K562 (cell line): ENCODE data around the gene SLC29A2. TPM values are rescaled to one million over a fixed set of nuclear protein-coding genes. Genes with fewer than 3 reads are reported as not detected.

Source experiments
- ATAC-seq: fragments of 200-7000 bp; cut with Tn5 transposase; 3 replicates; pipeline ENCODE4 v1.9.1; 2020; ENCODE audit warnings: moderate library complexity
- BruUV-seq: library from RNA; stranded (reverse); fragments of 400-500 nt; replicated peaks from 2 replicates; lab custom pipeline; 2021; lab: Mats Ljungman, UMichigan
- CTCF ChIA-PET: fragments of 300-600 bp; formaldehyde crosslinking; extraction: SDS; loops from one replicate; lab custom pipeline; 2021; ENCODE audit warnings: low intra/inter-chr PET ratio; lab: Yijun Ruan, JAX
- POLR2A ChIA-PET: fragments of 300-600, 350-650 bp; sonication (Branson Sonifier 250); formaldehyde crosslinking; extraction: SDS; loops from one replicate; lab custom pipeline; 2021; ENCODE audit warnings: antibody characterized with exemption, inconsistent platforms; lab: Yijun Ruan, JAX
- DNase-seq, 4 experiments: peaks; one replicate each; pipeline versions ENCODE4 v3.0.0 to v3.0.0-alpha.2; 2011 to 2018; ENCODE audit warnings: low spot score in 3 of 4, mixed read lengths in 3 of 4; ENCODE audit errors: extremely low read depth in 1 of 4
- FAIRE-seq: peaks from 2 replicates; lab custom pipeline; 2011; peaks lifted over from hg19 to GRCh38; lab: Jason Lieb, UNC
- H2AFZ ChIP-seq: 2 replicates; pipeline ENCODE4 v1.6.0; 2011; ENCODE audit warnings: low read depth, low read length, control low read depth, inconsistent platforms
- H3K27ac ChIP-seq: fragments of 200-600 bp; 3 replicates; pipeline ENCODE4 v1.8.0; 2011; ENCODE audit warnings: low read depth, mild to moderate bottlenecking, control low read depth, inconsistent platforms, low read length, moderate library complexity, mixed read lengths; ENCODE audit errors: extremely low read depth
- H3K27me3 ChIP-seq, 2 experiments: fragments of 300-600 bp in 1 of 2; 2 replicates in 1 of 2; 3 replicates in 1 of 2; pipeline versions ENCODE4 v1.6.0 to v1.8.0; 2011; ENCODE audit warnings: inconsistent platforms in 2 of 2, low read length in 2 of 2, mild to moderate bottlenecking in 1 of 2, mixed read lengths in 1 of 2, moderate library complexity in 1 of 2; ENCODE audit not compliant: control insufficient read depth in 2 of 2, insufficient read depth in 2 of 2
- H3K36me3 ChIP-seq: fragments of 300-600 bp; 3 replicates; pipeline ENCODE4 v1.8.0; 2011; ENCODE audit warnings: mild to moderate bottlenecking, low read length, inconsistent platforms; ENCODE audit not compliant: control insufficient read depth, insufficient read depth
- H3K4me1 ChIP-seq, 2 experiments: fragments of 200-600 bp in 1 of 2; replicated peaks in 1 of 2; 2 replicates in 1 of 2; 3 replicates in 1 of 2; pipeline versions ENCODE4 v1.5.1 to v1.8.0; 2011; ENCODE audit warnings: inconsistent platforms in 2 of 2, low read length in 2 of 2, mild to moderate bottlenecking in 1 of 2, mixed read lengths in 1 of 2, moderate library complexity in 1 of 2; ENCODE audit not compliant: control insufficient read depth in 2 of 2, insufficient read depth in 2 of 2
- H3K4me2 ChIP-seq: 2 replicates; pipeline ENCODE4 v1.6.1; 2011; ENCODE audit warnings: low read length, control low read depth, inconsistent platforms, mixed read lengths; ENCODE audit not compliant: insufficient read depth
- H3K4me3 ChIP-seq: fragments of 200-600 bp; sonication (generic), shearing (Covaris generic); 2 replicates; pipeline ENCODE4 v1.5.1; 2016; ENCODE audit warnings: control low read depth, inconsistent platforms
- H3K79me2 ChIP-seq: fragments of 200-600 bp; 3 replicates; pipeline ENCODE4 v1.8.0; 2011; ENCODE audit warnings: low read length, inconsistent platforms; ENCODE audit not compliant: control insufficient read depth, insufficient read depth
- H3K9ac ChIP-seq, 2 experiments: 2 replicates each; pipeline versions ENCODE4 v1.6.0 to v1.6.1; 2011; ENCODE audit warnings: low read depth in 2 of 2, low read length in 2 of 2, control low read depth in 1 of 2, inconsistent platforms in 1 of 2, mild to moderate bottlenecking in 1 of 2, mixed read lengths in 1 of 2; ENCODE audit not compliant: insufficient read depth in 1 of 2
- H3K9me1 ChIP-seq: one replicate; pipeline ENCODE4 v1.6.0; 2011; ENCODE audit warnings: inconsistent platforms, mild to moderate bottlenecking, low read length, moderate library complexity; ENCODE audit not compliant: control insufficient read depth, insufficient read depth
- H3K9me3 ChIP-seq: replicated peaks from 2 replicates; pipeline ENCODE4 v1.5.1; 2011; ENCODE audit warnings: low read depth, low read length, inconsistent platforms; ENCODE audit not compliant: control insufficient read depth, insufficient read depth
- H4K20me1 ChIP-seq: replicated peaks from 2 replicates; pipeline ENCODE4 v1.6.1; 2011; ENCODE audit warnings: low read length, inconsistent platforms, mixed read lengths; ENCODE audit not compliant: control insufficient read depth, insufficient read depth
- CBFA2T2 ChIP-seq: fragments of 450-650 bp; conservative IDR thresholded peaks from 2 replicates; pipeline ENCODE4 v1.6.1; 2017; ENCODE audit warnings: mild to moderate bottlenecking
- CBFA2T3 ChIP-seq: fragments of 450-650 bp; IDR thresholded peaks from 2 replicates; pipeline ENCODE4 v1.6.1; 2017
- DPF2 ChIP-seq: fragments of 450-650 bp; IDR thresholded peaks from 2 replicates; pipeline ENCODE4 v1.6.1; 2016
- GTF2A2 ChIP-seq: IDR thresholded peaks from 2 replicates; pipeline ENCODE4 v1.6.1; 2016; ENCODE audit warnings: mild to moderate bottlenecking, missing genetic modification characterization, missing compliant biosample characterization
- KDM1A ChIP-seq, 2 experiments: fragments of 450-650 bp; IDR thresholded peaks; 2 replicates each; pipeline ENCODE4 v1.6.1; 2016; ENCODE audit warnings: mild to moderate bottlenecking in 2 of 2
- NCOR1 ChIP-seq: fragments of 450-650 bp; IDR thresholded peaks from 2 replicates; pipeline ENCODE4 v1.6.1; 2016; ENCODE audit warnings: mild to moderate bottlenecking, moderate library complexity
- RAD21 ChIP-seq, 2 experiments: fragments of 250-450 bp in 1 of 2; fragments of 450-650 bp in 1 of 2; sonication (Bioruptor Pico) in 1 of 2; formaldehyde crosslinking in 1 of 2; IDR thresholded peaks in 1 of 2; conservative IDR thresholded peaks in 1 of 2; 2 replicates each; pipeline versions ENCODE4 v1.4.0 to v1.8.0; 2020 to 2022; ENCODE audit warnings: mild to moderate bottlenecking in 2 of 2, moderate library complexity in 1 of 2
- RBM25 ChIP-seq: fragments of 200-400 bp; formaldehyde crosslinking; IDR thresholded peaks from 2 replicates; pipeline ENCODE4 v1.6.1; 2018; ENCODE audit warnings: low read length, low read depth, moderate library complexity; ENCODE audit not compliant: severe bottlenecking
- RCOR1 ChIP-seq, 2 experiments: IDR thresholded peaks; 2 replicates each; pipeline ENCODE4 v1.6.1; 2012; ENCODE audit warnings: low read depth in 2 of 2, low read length in 2 of 2, borderline replicate concordance in 1 of 2, improper control_type of control experiment in 1 of 2
- TAL1 ChIP-seq: fragments of 450-650 bp; IDR thresholded peaks from 2 replicates; pipeline ENCODE4 v1.6.1; 2016; ENCODE audit warnings: mild to moderate bottlenecking
- TCF3 ChIP-seq: sonication (generic); formaldehyde crosslinking; IDR thresholded peaks from 2 replicates; pipeline ENCODE4 v1.4.0; 2020; ENCODE audit warnings: mild to moderate bottlenecking, missing genetic modification reagents
- ZNF280A ChIP-seq: fragments of 450-650 bp; IDR thresholded peaks from 2 replicates; pipeline ENCODE4 v1.6.1; 2018; ENCODE audit warnings: mild to moderate bottlenecking, low read depth; ENCODE audit not compliant: partially characterized antibody
- WGBS: fragments of 100-300 bp; shearing (Covaris generic); methylation state at CpG from one replicate; pipeline ENCODE4 v1.1.6; 2016; ENCODE audit warnings: low coverage, mixed read lengths; ENCODE audit not compliant: insufficient coverage; ENCODE audit errors: missing lambda C conversion rate; 5-methylcytosine and 5-hydroxymethylcytosine counted together
- in situ Hi-C: fragments of 300-500 bp; cut with MboI; formaldehyde crosslinking; loops from 4 replicates; pipeline ENCODE4 v1.15.0; 2018; ENCODE audit warnings: inconsistent platforms, mixed read lengths
- intact Hi-C: fragments of 100-400 bp; cut with micrococcal nuclease; formaldehyde crosslinking; loops from 2 replicates; pipeline ENCODE4 v1.14.2; 2022
- polyA plus RNA-seq, 8 experiments: library from polyadenylated mRNA; depleted of rRNA in 4 of 8; stranded (reverse) in 5 of 8; unstranded in 3 of 8; fragments of >200 nt; fragmentation: Nextera tagmentation in 2 of 8; fragmentation: Illumina TruSeq in 1 of 8; extraction: Ambion mirVana in 2 of 8; extraction: Trizol in 1 of 8; gene quantifications; 2 replicates each; pipeline versions ENCODE4 v1.2.1 to v1.2.3, GENCODE V29; 2011 to 2014; ENCODE audit warnings: inconsistent platforms in 1 of 8, missing spikeins in 1 of 8
- total RNA-seq, 7 experiments: library from RNA; depleted of rRNA in 6 of 7; stranded (reverse); fragments of >200 nt in 6 of 7; fragmentation: Illumina TruSeq in 2 of 7; extraction: Trizol in 2 of 7; gene quantifications; 2 replicates each; pipeline versions ENCODE4 v1.2.1 to v1.2.3, GENCODE V29; 2011 to 2021; ENCODE audit warnings: low replicate concordance in 1 of 7
- TF ChIP-seq, protein P1 (sequence below): fragments of 450-650 bp; IDR thresholded peaks from 2 replicates; pipeline ENCODE4 v1.6.1; 2018; ENCODE audit not compliant: partially characterized antibody
- TF ChIP-seq, protein P2 (sequence below), 2 experiments: fragments of 450-650 bp; IDR thresholded peaks; 2 replicates each; pipeline ENCODE4 v1.6.1; 2016
- TF ChIP-seq, protein P3 (sequence below): sonication (generic); formaldehyde crosslinking; IDR thresholded peaks from 2 replicates; pipeline ENCODE4 v1.5.0; 2020; ENCODE audit warnings: missing genetic modification reagents

SLC29A2 gene
- total and polyA plus RNA-seq, 9 of the 15 experiments (the other 6 are each of a cell fraction or from before 2014, with no cell fraction given): 2.4 to 48.6 (median 14.2) TPM

- DNase-seq (peak; percentile 23 to 61 (median 44)), ATAC-seq (peak; percentile 48; the same call in 1 of the 3 replicates), FAIRE-seq (peak; percentile 82)
- no peak overlapping the region for H2AFZ ChIP-seq
- H3K4me3 ChIP-seq: no peak overlapping the region
- H4K20me1 ChIP-seq: peaks cover 14% of the 10 kb centered on the region
- peaks cover 57 to 70% of the 10 kb centered on the region in 2 experiments for H3K27me3 ChIP-seq
- H3K9me1 ChIP-seq: no peaks in the 10 kb centered on the region
- H3K36me3 ChIP-seq: no peaks in the 10 kb centered on the region
- H3K79me2 ChIP-seq: no peaks in the 10 kb centered on the region
- H3K27ac ChIP-seq: no peak overlapping the region
- WGBS: 0% methylated on average over 5 of the region's 5 CpGs
- no peak overlapping the region; a peak in 1 of 4 replicates for H3K9ac ChIP-seq
- intact Hi-C loops: loop anchor here (1.0 kb wide), 4 partner anchors 23 to 427 kb away; no protein-coding TSS in a partner anchor
- H3K4me2 ChIP-seq: peak overlapping the region; percentile 24; the same call in 1 of the 2 replicates
- POLR2A ChIA-PET: interaction anchor here (0.6 to 1.0 kb wide), 4 partner anchors 161 to 477 kb away, joined by 3 read pairs; partner anchors contain the start of gene CTSF
- BruUV-seq: no TSS peak
- H3K9me3 ChIP-seq: no peaks in the 10 kb centered on the region
- in situ Hi-C loops: loop anchor here (5.0 kb wide), 2 partner anchors 275 to 425 kb away; no protein-coding TSS in a partner anchor
- CTCF ChIA-PET: interaction anchor here (0.7 to 4.6 kb wide), 15 partner anchors 14 to 427 kb away, joined by 3 to 139 read pairs (median 6); partner anchors contain the start of genes DPP3, MRPL11 and RBM4B
- H3K4me1 ChIP-seq: peaks cover 7 to 9% of the 10 kb centered on the region in 2 experiments; a peak in 2 of 5 replicates
- peak; percentile 39; the same call in 1 of the 2 replicates for TF ChIP-seq NCOR1
- TF ChIP-seq GTF2A2: no peak
- TF ChIP-seq RBM25: peak; percentile 37
- TF ChIP-seq, protein P1, sequence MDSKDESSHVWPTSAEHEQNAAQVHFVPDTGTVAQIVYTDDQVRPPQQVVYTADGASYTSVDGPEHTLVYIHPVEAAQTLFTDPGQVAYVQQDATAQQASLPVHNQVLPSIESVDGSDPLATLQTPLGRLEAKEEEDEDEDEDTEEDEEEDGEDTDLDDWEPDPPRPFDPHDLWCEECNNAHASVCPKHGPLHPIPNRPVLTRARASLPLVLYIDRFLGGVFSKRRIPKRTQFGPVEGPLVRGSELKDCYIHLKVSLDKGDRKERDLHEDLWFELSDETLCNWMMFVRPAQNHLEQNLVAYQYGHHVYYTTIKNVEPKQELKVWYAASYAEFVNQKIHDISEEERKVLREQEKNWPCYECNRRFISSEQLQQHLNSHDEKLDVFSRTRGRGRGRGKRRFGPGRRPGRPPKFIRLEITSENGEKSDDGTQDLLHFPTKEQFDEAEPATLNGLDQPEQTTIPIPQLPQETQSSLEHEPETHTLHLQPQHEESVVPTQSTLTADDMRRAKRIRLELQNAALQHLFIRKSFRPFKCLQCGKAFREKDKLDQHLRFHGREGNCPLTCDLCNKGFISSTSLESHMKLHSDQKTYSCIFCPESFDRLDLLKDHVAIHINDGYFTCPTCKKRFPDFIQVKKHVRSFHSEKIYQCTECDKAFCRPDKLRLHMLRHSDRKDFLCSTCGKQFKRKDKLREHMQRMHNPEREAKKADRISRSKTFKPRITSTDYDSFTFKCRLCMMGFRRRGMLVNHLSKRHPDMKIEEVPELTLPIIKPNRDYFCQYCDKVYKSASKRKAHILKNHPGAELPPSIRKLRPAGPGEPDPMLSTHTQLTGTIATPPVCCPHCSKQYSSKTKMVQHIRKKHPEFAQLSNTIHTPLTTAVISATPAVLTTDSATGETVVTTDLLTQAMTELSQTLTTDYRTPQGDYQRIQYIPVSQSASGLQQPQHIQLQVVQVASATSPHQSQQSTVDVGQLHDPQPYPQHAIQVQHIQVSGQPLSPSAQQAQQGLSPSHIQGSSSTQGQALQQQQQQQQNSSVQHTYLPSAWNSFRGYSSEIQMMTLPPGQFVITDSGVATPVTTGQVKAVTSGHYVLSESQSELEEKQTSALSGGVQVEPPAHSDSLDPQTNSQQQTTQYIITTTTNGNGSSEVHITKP: peak; percentile 40
- TF ChIP-seq, protein P2, sequence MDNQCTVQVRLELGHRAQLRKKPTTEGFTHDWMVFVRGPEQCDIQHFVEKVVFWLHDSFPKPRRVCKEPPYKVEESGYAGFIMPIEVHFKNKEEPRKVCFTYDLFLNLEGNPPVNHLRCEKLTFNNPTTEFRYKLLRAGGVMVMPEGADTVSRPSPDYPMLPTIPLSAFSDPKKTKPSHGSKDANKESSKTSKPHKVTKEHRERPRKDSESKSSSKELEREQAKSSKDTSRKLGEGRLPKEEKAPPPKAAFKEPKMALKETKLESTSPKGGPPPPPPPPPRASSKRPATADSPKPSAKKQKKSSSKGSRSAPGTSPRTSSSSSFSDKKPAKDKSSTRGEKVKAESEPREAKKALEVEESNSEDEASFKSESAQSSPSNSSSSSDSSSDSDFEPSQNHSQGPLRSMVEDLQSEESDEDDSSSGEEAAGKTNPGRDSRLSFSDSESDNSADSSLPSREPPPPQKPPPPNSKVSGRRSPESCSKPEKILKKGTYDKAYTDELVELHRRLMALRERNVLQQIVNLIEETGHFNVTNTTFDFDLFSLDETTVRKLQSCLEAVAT (IDR thresholded peaks at IDR 0.05): no peak
- 0 out of 2 replicates have a peak, but pooled peaks have one; percentile 14 for TF ChIP-seq DPF2
- TF ChIP-seq, protein P3, sequence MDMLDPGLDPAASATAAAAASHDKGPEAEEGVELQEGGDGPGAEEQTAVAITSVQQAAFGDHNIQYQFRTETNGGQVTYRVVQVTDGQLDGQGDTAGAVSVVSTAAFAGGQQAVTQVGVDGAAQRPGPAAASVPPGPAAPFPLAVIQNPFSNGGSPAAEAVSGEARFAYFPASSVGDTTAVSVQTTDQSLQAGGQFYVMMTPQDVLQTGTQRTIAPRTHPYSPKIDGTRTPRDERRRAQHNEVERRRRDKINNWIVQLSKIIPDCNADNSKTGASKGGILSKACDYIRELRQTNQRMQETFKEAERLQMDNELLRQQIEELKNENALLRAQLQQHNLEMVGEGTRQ (CRISPR knock-in tag): no peak
- peak; percentile 42; the same call in 1 of the 2 replicates for TF ChIP-seq TAL1
- TF ChIP-seq TCF3 (CRISPR knock-in tag): peak; percentile 59
- TF ChIP-seq RAD21 (CRISPR knock-in tag; conservative IDR thresholded peaks at IDR 0.05 in 1 of 2, IDR thresholded peaks at IDR 0.05 in 1 of 2): no peak
- TF ChIP-seq RCOR1 (IDR thresholded peaks at IDR 0.05; ENCODE audit: borderline replicate concordance in 1 of 2, low read depth in 2 of 2, low read length in 2 of 2): peak in 1 of 2 experiments; percentile 90; a peak in 2 of 4 replicates
- peak; percentile 49 for TF ChIP-seq CBFA2T2
- no peak for TF ChIP-seq ZNF280A
- peak; percentile 73 for TF ChIP-seq CBFA2T3
- peak; percentile 55 to 63; a peak in 2 of 4 replicates for TF ChIP-seq KDM1A (IDR thresholded peaks at IDR 0.05)
Observed at GRCh38 chr11:66407651-66408050, 36.1 kb upstream of the SLC29A2 start.
